GM12878 (cell line): ENCODE results near the gene EIF3B. TPM values are rescaled to one million over a fixed set of nuclear protein-coding genes. Genes with fewer than 3 reads are reported as not detected.

ENCODE experiments used
- ATAC-seq: fragments of 200-7000 bp; cut with Tn5 transposase; 3 replicates; pipeline ENCODE4 v1.9.1; 2020; ENCODE audit warnings: mild to moderate bottlenecking, moderate library complexity
- BruUV-seq: library from RNA; stranded (reverse); fragments of 400-500 nt; replicated peaks from 2 replicates; lab custom pipeline; 2021; lab: Mats Ljungman, UMichigan
- CTCF ChIA-PET: fragments of 300-600 bp; sonication (Branson Sonifier 250); formaldehyde crosslinking; extraction: SDS; loops from one replicate; lab custom pipeline; 2021; ENCODE audit warnings: inconsistent platforms; lab: Yijun Ruan, JAX
- POLR2A ChIA-PET: fragments of 350-600 bp; formaldehyde crosslinking; extraction: SDS; loops from one replicate; lab custom pipeline; 2021; ENCODE audit warnings: inconsistent platforms; lab: Charles Lee
- RAD21 ChIA-PET: fragments of 300-600 bp; sonication (Branson Sonifier 250); formaldehyde crosslinking; loops from one replicate; lab custom pipeline; 2023; ENCODE audit warnings: antibody characterized with exemption; ENCODE audit not compliant: unreplicated experiment; lab: Charles Lee
- SMC1A ChIA-PET: fragments of 300-600 bp; sonication (Branson Sonifier 250); formaldehyde crosslinking; loops from one replicate; lab custom pipeline; 2023; ENCODE audit not compliant: unreplicated experiment, uncharacterized antibody; lab: Charles Lee
- DNase-seq: peaks from one replicate; pipeline ENCODE4 v3.0.0-alpha.2; 2011; ENCODE audit warnings: low read depth, low spot score
- FAIRE-seq: peaks from 3 replicates; lab custom pipeline; 2011; peaks lifted over from hg19 to GRCh38; lab: Jason Lieb, UNC
- H2AFZ ChIP-seq: 2 replicates; pipeline ENCODE4 v1.6.0; 2011; ENCODE audit warnings: low read depth, low read length, control low read depth; ENCODE audit not compliant: control insufficient read depth
- H3K27ac ChIP-seq: 2 replicates; pipeline ENCODE4 v1.5.1; 2011; ENCODE audit warnings: control low read depth; ENCODE audit not compliant: control insufficient read depth, insufficient read depth
- H3K27me3 ChIP-seq, 2 experiments: replicated peaks in 1 of 2; 2 replicates each; pipeline versions ENCODE4 v1.6.0 to v1.6.1; 2011; ENCODE audit warnings: low read length in 1 of 2; ENCODE audit not compliant: control insufficient read depth in 2 of 2, insufficient read depth in 2 of 2
- H3K36me3 ChIP-seq, 2 experiments: 2 replicates each; pipeline ENCODE4 v1.5.1; 2011; ENCODE audit warnings: low read length in 1 of 2; ENCODE audit not compliant: control insufficient read depth in 2 of 2, insufficient read depth in 2 of 2
- H3K4me1 ChIP-seq: 2 replicates; pipeline ENCODE4 v1.6.1; 2011; ENCODE audit warnings: mild to moderate bottlenecking, low read length, moderate library complexity, mixed read lengths; ENCODE audit not compliant: control insufficient read depth, insufficient read depth
- H3K4me2 ChIP-seq: 2 replicates; pipeline ENCODE4 v1.6.0; 2011; ENCODE audit warnings: control low read depth; ENCODE audit not compliant: control insufficient read depth, insufficient read depth
- H3K4me3 ChIP-seq: fragments of 200-600 bp; sonication (generic); 2 replicates; pipeline ENCODE4 v1.5.1; 2016
- H3K79me2 ChIP-seq: 2 replicates; pipeline ENCODE4 v1.6.0; 2011; ENCODE audit warnings: low read length; ENCODE audit not compliant: control insufficient read depth, insufficient read depth
- H3K9ac ChIP-seq: 2 replicates; pipeline ENCODE4 v1.8.0; 2011; ENCODE audit warnings: low read length, control low read depth, mixed read lengths; ENCODE audit not compliant: control insufficient read depth, insufficient read depth
- H3K9me3 ChIP-seq: replicated peaks from 3 replicates; pipeline ENCODE4 v1.5.1; 2011; ENCODE audit warnings: mild to moderate bottlenecking, low read length; ENCODE audit not compliant: control insufficient read depth, insufficient read depth
- H4K20me1 ChIP-seq: 2 replicates; pipeline ENCODE4 v1.6.0; 2011; ENCODE audit not compliant: control insufficient read depth, insufficient read depth
- ETV6 ChIP-seq, 2 experiments: fragments of 450-650 bp in 1 of 2; IDR thresholded peaks in 1 of 2; conservative IDR thresholded peaks in 1 of 2; 2 replicates each; pipeline ENCODE4 v1.6.1; 2014; ENCODE audit warnings: antibody characterized with exemption in 1 of 2, borderline replicate concordance in 1 of 2, low read depth in 1 of 2, mild to moderate bottlenecking in 1 of 2, moderate library complexity in 1 of 2
- HDAC6 ChIP-seq: fragments of 200-600 bp; sonication (generic); IDR thresholded peaks from one replicate; pipeline ENCODE4 v1.8.0; 2017; ENCODE audit warnings: antibody characterized with exemption; ENCODE audit not compliant: unreplicated experiment
- MTA3 ChIP-seq: IDR thresholded peaks from 2 replicates; pipeline ENCODE4 v1.6.1; 2012; ENCODE audit warnings: low read length, inconsistent platforms, borderline replicate concordance
- PAX8 ChIP-seq: fragments of 450-650 bp; IDR thresholded peaks from 2 replicates; pipeline ENCODE4 v1.6.1; 2017; ENCODE audit warnings: mild to moderate bottlenecking, moderate library complexity
- POLR2A ChIP-seq: IDR thresholded peaks from 2 replicates; pipeline ENCODE4 v1.6.1; 2011; ENCODE audit warnings: low read depth, mild to moderate bottlenecking, low read length
- POLR2AphosphoS2 ChIP-seq: IDR thresholded peaks from 2 replicates; pipeline ENCODE4 v1.6.1; 2011; ENCODE audit warnings: low read depth, mild to moderate bottlenecking, low read length, improper control_type of control experiment, moderate library complexity
- PRDM15 ChIP-seq: fragments of 450-650 bp; formaldehyde crosslinking; IDR thresholded peaks from 2 replicates; pipeline ENCODE4 v1.4.0; 2020; ENCODE audit warnings: mild to moderate bottlenecking, moderate library complexity
- RELA ChIP-seq: fragments of 450-650 bp; IDR thresholded peaks from 2 replicates; pipeline ENCODE4 v1.8.0; 2014; ENCODE audit warnings: borderline replicate concordance; ENCODE audit not compliant: partially characterized antibody
- RELB ChIP-seq: fragments of 450-650 bp; IDR thresholded peaks from 2 replicates; pipeline ENCODE4 v1.6.1; 2017; ENCODE audit warnings: low read depth, mild to moderate bottlenecking, moderate library complexity
- SRF ChIP-seq, 2 experiments: IDR thresholded peaks; 2 replicates each; pipeline ENCODE4 v1.6.1; 2011; ENCODE audit warnings: low read depth in 2 of 2, low read length in 2 of 2, mild to moderate bottlenecking in 1 of 2, moderate library complexity in 1 of 2
- STAT1 ChIP-seq: fragments of 450-650 bp; conservative IDR thresholded peaks from 2 replicates; pipeline ENCODE4 v1.6.1; 2014; ENCODE audit warnings: antibody characterized with exemption, mild to moderate bottlenecking
- TARDBP ChIP-seq: IDR thresholded peaks from 2 replicates; pipeline ENCODE4 v1.6.1; 2016; ENCODE audit warnings: borderline replicate concordance
- ZBTB11 ChIP-seq: fragments of 450-650 bp; formaldehyde crosslinking; IDR thresholded peaks from 2 replicates; pipeline ENCODE4 v1.5.0; 2022; ENCODE audit warnings: mild to moderate bottlenecking, missing genetic modification characterization
- WGBS: methylation state at CpG from one replicate; pipeline ENCODE4 v1.1.6; 2016; ENCODE audit warnings: low lambda C conversion rate; ENCODE audit not compliant: insufficient replicate concordance, insufficient coverage; ENCODE audit errors: missing lambda C conversion rate; 5-methylcytosine and 5-hydroxymethylcytosine counted together
- in situ Hi-C: fragments of 300-500 bp; cut with MboI; formaldehyde crosslinking; loops from 9 replicates; pipeline ENCODE4 v1.14.3; 2018; ENCODE audit warnings: mixed read lengths
- intact Hi-C: fragments of 100-400 bp; cut with micrococcal nuclease; formaldehyde crosslinking; loops from one replicate; pipeline ENCODE4 v1.14.2; 2022; ENCODE audit not compliant: unreplicated experiment
- polyA plus RNA-seq, 11 experiments: library from polyadenylated mRNA; depleted of rRNA in 4 of 11; unstranded in 6 of 11; stranded (reverse) in 5 of 11; fragments of >200 nt; fragmentation: Nextera tagmentation in 4 of 11; fragmentation: Illumina TruSeq in 1 of 11; extraction: Ambion mirVana in 4 of 11; extraction: Trizol in 1 of 11; gene quantifications; 1 replicate in 1 of 11; 2 replicates in 10 of 11; pipeline versions ENCODE4 v1.2.1 to v1.2.3, GENCODE V29; 2011 to 2016; ENCODE audit warnings: inconsistent platforms in 2 of 11, missing spikeins in 2 of 11, low read depth in 1 of 11
- total RNA-seq, 4 experiments: library from RNA; depleted of rRNA in 3 of 4; stranded (reverse); fragments of >200 nt in 3 of 4; fragmentation: Illumina TruSeq in 1 of 4; extraction: Trizol in 1 of 4; gene quantifications; 2 replicates each; pipeline versions ENCODE4 v1.2.1 to v1.2.3, GENCODE V29; 2013 to 2021

EIF3B gene
- total and polyA plus RNA-seq, 10 of the 15 experiments (the other 5 are each of a cell fraction or from before 2014, with no cell fraction given) = 17.6 to 275 (median 153) TPM

- DNase-seq = no peak
- H3K4me2 ChIP-seq = no peak overlapping the region
- CTCF ChIA-PET = interaction anchor here (1.2 to 1.6 kb wide), 2 partner anchors 8 to 11 kb away, joined by 3 to 7 read pairs; no protein-coding TSS in a partner anchor
- POLR2A ChIA-PET = interaction anchor here (1.3 kb wide), 1 partner anchor 18 kb away, joined by 5 read pairs; no protein-coding TSS in a partner anchor
- no peak overlapping the region for H3K4me3 ChIP-seq
- TF ChIP-seq RELA = no peak
- no peak for TF ChIP-seq HDAC6
- no peak for TF ChIP-seq PRDM15 (CRISPR knock-in tag)
- no peak for TF ChIP-seq MTA3
- TF ChIP-seq SRF (IDR thresholded peaks at IDR 0.05; ENCODE audit: low read depth in 2 of 2, low read length in 2 of 2) = no peak
- TF ChIP-seq POLR2A = no peak
- TF ChIP-seq ETV6 (conservative IDR thresholded peaks at IDR 0.05 in 1 of 2, IDR thresholded peaks at IDR 0.05 in 1 of 2; ENCODE audit: borderline replicate concordance in 1 of 2, low read depth in 1 of 2) = no peak
- TF ChIP-seq RELB = no peak
- TF ChIP-seq POLR2AphosphoS2 = no peak
- TF ChIP-seq ZBTB11 (CRISPR knock-in tag) = no peak
- TF ChIP-seq PAX8 = no peak
- TF ChIP-seq TARDBP = no peak
- TF ChIP-seq STAT1 = no peak
- in situ Hi-C loops (no loop called here), intact Hi-C loops (no loop called here)
- 95% methylated on average over 20 of the region's 20 CpGs for WGBS
- H3K4me1 ChIP-seq = no peaks in the 10 kb centered on the region
- H3K9ac ChIP-seq = no peak overlapping the region
- ATAC-seq = no peak
- H3K9me3 ChIP-seq = no peaks in the 10 kb centered on the region
- SMC1A ChIA-PET = interaction anchor here (1.1 kb wide), 1 partner anchor 26 kb away, joined by 3 read pairs; no protein-coding TSS in a partner anchor
- BruUV-seq = no TSS peak
- no peak for FAIRE-seq
- H2AFZ ChIP-seq = no peak overlapping the region
- no peaks in the 10 kb centered on the region for H3K36me3 ChIP-seq
- H3K79me2 ChIP-seq = no peaks in the 10 kb centered on the region
- H4K20me1 ChIP-seq = no peaks in the 10 kb centered on the region
- RAD21 ChIA-PET = interaction anchor here (1.1 kb wide), 1 partner anchor 11 kb away, joined by 4 read pairs; no protein-coding TSS in a partner anchor
- H3K27ac ChIP-seq = no peak overlapping the region
- H3K27me3 ChIP-seq = no peaks in the 10 kb centered on the region
These were observed 17.9 kb upstream of the EIF3B start for GRCh38 chr7:2336626-2337299.
